Left colon (tissue), 2 donors: Measurements from ENCODE around the gene BHMT. TPM values are rescaled to one million over a fixed set of nuclear protein-coding genes. Genes with fewer than 3 reads are reported as not detected.

Experiments
- ATAC-seq: fragments of 200-7000 bp; cut with Tn5 transposase; one replicate; pipeline ENCODE4 v1.9.1; 2020; ENCODE audit warnings: mild to moderate bottlenecking, moderate library complexity
- DNase-seq, 2 donors: peaks; one replicate each; pipeline ENCODE4 v3.0.0-alpha.2; 2020
- intact Hi-C, 2 donors: fragments of 100-400 bp; cut with DNase I in 1 of 2; cut with micrococcal nuclease in 1 of 2; formaldehyde crosslinking; loops; one replicate each; pipeline versions ENCODE4 v1.11.2 to v1.14.0; 2022; cut with DNase I, micrococcal nuclease
- long read RNA-seq: library from polyadenylated mRNA; unstranded; transcript quantifications from one replicate; pipeline ENCODE4 v2.0.0, GENCODE V29; 2021
- total RNA-seq, 2 donors: library from RNA; stranded (reverse); fragmentation: NEBNext Ultra II Directional; extraction: Animal tissue kit (Norgen Biotek cat#: 25700); gene quantifications; one replicate each; pipeline ENCODE4 v1.2.1, GENCODE V29; 2021
- donor health status: DM: no; HTN: no; CAD: no.
- donor health status: DM: yes; HTN: yes; CAD: no.

Gene BHMT
- under 1 TPM in 1 of 2 donors, not detected in 1; 0.28 TPM for total RNA-seq
- long read RNA-seq = 0 reads

- DNase-seq (no peak), ATAC-seq (peak; percentile 51)
- intact Hi-C loops = no loop called here
These were observed at the start of gene BHMT for GRCh38 chr5:79111387-79111959. BHMT (plus strand) TSS chr5:79111809; CDS start chr5:79111886, 77 bp downstream.

GRCh38 chr5:79062436-79062835 is 49.2 kb upstream of the BHMT start:
- intact Hi-C loops = no loop called here
- DNase-seq (no peak), ATAC-seq (no peak)

GRCh38 chr5:79069488-79070349 is 41.9 kb upstream of the BHMT start, which contains the start of the genes BHMT2 and DMGDH:
BHMT2 (plus strand) TSS chr5:79069767; CDS start chr5:79069783, 16 bp downstream.
DMGDH (minus strand) TSS chr5:79069674; CDS start chr5:79069620, 54 bp downstream.
- intact Hi-C loops = no loop called here
- peak; percentile 30 for ATAC-seq
- DNase-seq = peak; percentile 11 to 26

GRCh38 chr5:79070350-79070667 is 41.3 kb upstream of the BHMT start:
- DNase-seq = peak in 1 of 2 donors; percentile 3
- ATAC-seq = no peak
- intact Hi-C loops = no loop called here

GRCh38 chr5:79074641-79075040 is 37.0 kb upstream of the BHMT start:
- intact Hi-C loops = no loop called here
- no peak for DNase-seq
- no peak for ATAC-seq

- ATAC-seq (no peak), DNase-seq (no peak)
- intact Hi-C loops = no loop called here
These were observed 35.8 kb upstream of the BHMT start for GRCh38 chr5:79075646-79076426.

GRCh38 chr5:79076819-79077218 is 34.8 kb upstream of the BHMT start:
- intact Hi-C loops = no loop called here
- ATAC-seq = no peak
- DNase-seq = no peak

- no peak for DNase-seq
- intact Hi-C loops = no loop called here
- no peak for ATAC-seq
These were observed 33.8 kb upstream of the BHMT start for GRCh38 chr5:79077680-79078365.

GRCh38 chr5:79080804-79081203 is 30.8 kb upstream of the BHMT start:
- no peak for ATAC-seq
- DNase-seq = no peak
- intact Hi-C loops = no loop called here

GRCh38 chr5:79081779-79082178 is 29.8 kb upstream of the BHMT start:
- ATAC-seq (no peak), DNase-seq (no peak)
- intact Hi-C loops = no loop called here

- ATAC-seq (no peak), DNase-seq (no peak)
- intact Hi-C loops = no loop called here
These were observed 25.5 kb upstream of the BHMT start for GRCh38 chr5:79086116-79086515.

- intact Hi-C loops = no loop called here
- ATAC-seq = no peak
- no peak for DNase-seq
These were observed 23.1 kb upstream of the BHMT start for GRCh38 chr5:79088507-79088906.

- intact Hi-C loops = no loop called here
- ATAC-seq = no peak
These were observed 20.5 kb upstream of the BHMT start for GRCh38 chr5:79091064-79091463.

GRCh38 chr5:79093762-79094161 is 17.8 kb upstream of the BHMT start:
- peak; percentile 58 for ATAC-seq

More at GRCh38 chr5:79091064-79091463, 20.5 kb upstream of the BHMT start:
- DNase-seq = no peak

GRCh38 chr5:79105868-79106267 is 5.7 kb upstream of the BHMT start:
- ATAC-seq (no peak), DNase-seq (no peak)
- intact Hi-C loops = no loop called here

More at GRCh38 chr5:79093762-79094161, 17.8 kb upstream of the BHMT start:
- DNase-seq = no peak
- intact Hi-C loops = no loop called here

GRCh38 chr5:79107020-79107796 is 4.4 kb upstream of the BHMT start:
- intact Hi-C loops = no loop called here
- no peak for DNase-seq
- ATAC-seq = no peak

GRCh38 chr5:79108086-79108485 is 3.5 kb upstream of the BHMT start:
- ATAC-seq (no peak), DNase-seq (no peak)
- intact Hi-C loops = no loop called here

- intact Hi-C loops = no loop called here
- ATAC-seq = no peak
- DNase-seq = no peak
These were observed 2.8 kb upstream of the BHMT start for GRCh38 chr5:79108792-79109191.
